Astrocyte (in vitro differentiated cells and primary cell): ENCODE data around the gene OSBPL2. TPM values are rescaled to one million over a fixed set of nuclear protein-coding genes. Genes with fewer than 3 reads are reported as not detected.

Experiments used
- DNase-seq: peaks from one replicate; pipeline ENCODE4 v3.0.0-alpha.2; 2010; ENCODE audit warnings: low read depth
- FAIRE-seq: peaks from 2 replicates; lab custom pipeline; 2011; peaks lifted over from hg19 to GRCh38; lab: Jason Lieb, UNC
- H2AFZ ChIP-seq: 2 replicates; pipeline ENCODE4 v1.6.0; 2012; ENCODE audit warnings: low read depth, low read length, inconsistent platforms
- H3K27ac ChIP-seq: 2 replicates; pipeline ENCODE4 v1.5.1; 2011; ENCODE audit warnings: low read depth, low read length, inconsistent platforms
- H3K27me3 ChIP-seq: 2 replicates; pipeline ENCODE4 v1.6.0; 2011; ENCODE audit warnings: low read length, inconsistent platforms; ENCODE audit not compliant: insufficient read depth
- H3K36me3 ChIP-seq: 2 replicates; pipeline ENCODE4 v1.5.1; 2011; ENCODE audit warnings: low read length, inconsistent platforms; ENCODE audit not compliant: insufficient read depth
- H3K4me1 ChIP-seq: 2 replicates; pipeline ENCODE4 v1.5.1; 2011; ENCODE audit warnings: low read length, inconsistent platforms; ENCODE audit not compliant: insufficient read depth
- H3K4me2 ChIP-seq: 2 replicates; pipeline ENCODE4 v1.6.0; 2012; ENCODE audit warnings: low read length, inconsistent platforms
- H3K4me3 ChIP-seq: 2 replicates; pipeline ENCODE4 v1.5.1; 2011; ENCODE audit warnings: low read depth, mild to moderate bottlenecking, low read length, inconsistent platforms; ENCODE audit not compliant: insufficient read depth
- H3K79me2 ChIP-seq: 2 replicates; pipeline ENCODE4 v1.6.0; 2012; ENCODE audit warnings: mild to moderate bottlenecking, low read length, inconsistent platforms; ENCODE audit not compliant: insufficient read depth
- H3K9ac ChIP-seq: 2 replicates; pipeline ENCODE4 v1.6.0; 2012; ENCODE audit warnings: mild to moderate bottlenecking, low read length, inconsistent platforms
- H3K9me3 ChIP-seq: 2 replicates; pipeline ENCODE4 v1.5.1; 2012; ENCODE audit warnings: low read depth, mild to moderate bottlenecking, low read length, inconsistent platforms; ENCODE audit not compliant: insufficient read depth
- H4K20me1 ChIP-seq: 2 replicates; pipeline ENCODE4 v1.6.0; 2012; ENCODE audit warnings: low read length, inconsistent platforms; ENCODE audit not compliant: insufficient read depth
- H3K27ac Mint-ChIP-seq: one replicate; pipeline ENCODE4 v1.8.0; 2021; ENCODE audit warnings: mild to moderate bottlenecking, mixed read lengths; ENCODE audit not compliant: unreplicated experiment
- H3K27me3 Mint-ChIP-seq: one replicate; pipeline ENCODE4 v1.8.0; 2021; ENCODE audit warnings: low read depth, mixed read lengths; ENCODE audit not compliant: unreplicated experiment
- H3K36me3 Mint-ChIP-seq: one replicate; pipeline ENCODE4 v1.8.0; 2021; ENCODE audit warnings: low read depth, mixed read lengths; ENCODE audit not compliant: unreplicated experiment
- H3K4me1 Mint-ChIP-seq: one replicate; pipeline ENCODE4 v1.8.0; 2021; ENCODE audit warnings: low read depth, mixed read lengths; ENCODE audit not compliant: unreplicated experiment
- H3K4me3 Mint-ChIP-seq: one replicate; pipeline ENCODE4 v1.8.0; 2021; ENCODE audit warnings: mild to moderate bottlenecking, moderate library complexity, mixed read lengths; ENCODE audit not compliant: unreplicated experiment
- H3K9me3 Mint-ChIP-seq: one replicate; pipeline ENCODE4 v1.8.0; 2021; ENCODE audit warnings: mild to moderate bottlenecking, mixed read lengths; ENCODE audit not compliant: unreplicated experiment
- CTCF ChIP-seq: IDR thresholded peaks from 2 replicates; pipeline ENCODE4 v1.5.1; 2011; ENCODE audit warnings: low read depth, mild to moderate bottlenecking, inconsistent platforms, low read length, moderate library complexity; ENCODE audit not compliant: insufficient read depth
- EZH2 ChIP-seq: IDR thresholded peaks from 2 replicates; pipeline ENCODE4 v1.6.1; 2012; ENCODE audit warnings: mild to moderate bottlenecking, low read length, inconsistent platforms; ENCODE audit not compliant: insufficient read depth
- total RNA-seq: library from RNA; stranded (reverse); gene quantifications from 2 replicates; pipeline ENCODE4 v1.2.1, GENCODE V29; 2021

The OSBPL2 gene
- total RNA-seq, 1 donor from 2014 or later, result 60.3 TPM

GRCh38 chr20:62311832-62312661, 73.7 kb downstream of the OSBPL2 start:
- Mint-ChIP-seq H3K9me3 (no peaks in the 10 kb centered on the region), H3K4me1 (no peaks in the 10 kb centered on the region), H3K27ac (no peak overlapping the region), H3K4me3 (no peak overlapping the region), H3K27me3 (no peaks in the 10 kb centered on the region), H3K36me3 (peaks cover 9% of the 10 kb centered on the region)
- TF ChIP-seq EZH2 (no peak), CTCF (no peak)
- Histone ChIP-seq H2AFZ (no peak overlapping the region), H3K4me2 (no peak overlapping the region), H3K27ac (no peak overlapping the region), H3K9me3 (no peaks in the 10 kb centered on the region), H3K36me3 (peaks cover 8% of the 10 kb centered on the region), H3K27me3 (no peaks in the 10 kb centered on the region), H3K79me2 (peaks cover 8% of the 10 kb centered on the region), H3K4me1 (no peaks in the 10 kb centered on the region), H4K20me1 (peaks cover 19% of the 10 kb centered on the region), H3K4me3 (no peak overlapping the region), H3K9ac (no peak overlapping the region)
- DNase-seq, result no peak
- no peak for FAIRE-seq

GRCh38 chr20:62312662-62312977, 74.3 kb downstream of the OSBPL2 start:
- no peak overlapping the region for H3K4me3 ChIP-seq
- H3K4me3 Mint-ChIP-seq, result no peak overlapping the region
- H3K36me3 Mint-ChIP-seq, result peaks cover 9% of the 10 kb centered on the region
- no peak overlapping the region for H3K27ac Mint-ChIP-seq
- H3K4me1 ChIP-seq, result no peaks in the 10 kb centered on the region
- H3K4me1 Mint-ChIP-seq, result no peaks in the 10 kb centered on the region
- DNase-seq (no peak), FAIRE-seq (no peak)
- H3K9me3 ChIP-seq, result no peaks in the 10 kb centered on the region
- no peak overlapping the region for H3K27ac ChIP-seq
- no peaks in the 10 kb centered on the region for H3K27me3 Mint-ChIP-seq
- peaks cover 2% of the 10 kb centered on the region for H3K79me2 ChIP-seq
- H3K27me3 ChIP-seq, result no peaks in the 10 kb centered on the region
- no peak for TF ChIP-seq EZH2
- TF ChIP-seq CTCF, result no peak
- H3K9me3 Mint-ChIP-seq, result no peaks in the 10 kb centered on the region
- no peak overlapping the region for H2AFZ ChIP-seq
- peaks cover 13% of the 10 kb centered on the region for H4K20me1 ChIP-seq
- no peak overlapping the region for H3K9ac ChIP-seq
- H3K4me2 ChIP-seq, result no peak overlapping the region
- H3K36me3 ChIP-seq, result peaks cover 7% of the 10 kb centered on the region

GRCh38 chr20:62313021-62313420, 74.7 kb downstream of the OSBPL2 start:
- Mint-ChIP-seq H3K27ac (no peak overlapping the region), H3K36me3 (peaks cover 9% of the 10 kb centered on the region), H3K4me3 (no peak overlapping the region), H3K27me3 (no peaks in the 10 kb centered on the region), H3K9me3 (no peaks in the 10 kb centered on the region), H3K4me1 (no peaks in the 10 kb centered on the region)
- Histone ChIP-seq H3K27me3 (no peaks in the 10 kb centered on the region), H3K9ac (no peak overlapping the region), H3K36me3 (peaks cover 7% of the 10 kb centered on the region), H3K27ac (no peak overlapping the region), H3K4me1 (no peaks in the 10 kb centered on the region), H3K4me3 (no peak overlapping the region), H3K79me2 (no peaks in the 10 kb centered on the region), H4K20me1 (peaks cover 9% of the 10 kb centered on the region), H3K9me3 (no peaks in the 10 kb centered on the region), H3K4me2 (no peak overlapping the region), H2AFZ (no peak overlapping the region)
- TF ChIP-seq CTCF (no peak), EZH2 (no peak)
- no peak for DNase-seq
- FAIRE-seq, result no peak
